ENCODE results near the gene RPUSD3.

The RPUSD3 gene

DNA sequence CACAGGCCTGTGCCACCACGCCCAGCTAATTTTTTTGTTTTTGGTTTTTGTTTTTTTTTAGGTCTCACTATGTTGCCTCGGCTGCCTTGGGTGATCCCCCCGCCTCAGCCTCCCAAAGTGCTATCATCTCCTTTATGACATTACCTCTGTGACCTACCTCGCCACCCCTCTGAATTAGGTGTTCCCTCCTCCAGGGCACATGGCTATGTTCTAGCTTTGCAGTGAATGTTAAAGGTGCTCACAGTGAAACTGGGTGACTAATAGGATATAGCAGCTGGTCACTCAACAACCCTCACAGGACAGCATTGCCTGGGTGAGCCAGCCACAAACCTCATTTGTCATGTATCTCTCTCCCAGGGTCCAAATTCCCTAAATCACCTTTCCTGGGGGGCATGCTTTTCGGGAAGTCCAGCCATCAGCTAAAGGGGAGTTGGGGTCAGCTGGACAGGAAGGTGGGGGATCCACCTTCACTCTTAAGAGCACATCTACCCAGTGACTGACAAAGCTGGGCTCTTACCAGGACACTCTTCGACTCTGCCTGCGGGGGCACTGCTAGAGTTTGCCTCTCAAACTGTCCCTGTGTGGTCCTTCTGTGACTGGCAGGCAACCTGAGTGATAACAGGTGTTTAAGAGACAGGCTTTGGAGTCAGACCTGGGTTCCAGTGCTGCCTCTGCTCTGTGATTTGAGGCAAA lies 35.3 kb downstream of the RPUSD3 start:
- DNase-seq (ENCODE audit: low read depth, low spot score): no peak
- H3K27ac ChIP-seq: peak overlapping the region; percentile 72

- H3K27ac ChIP-seq: peak overlapping the region; percentile 72
- DNase-seq (ENCODE audit: low read depth, low spot score): no peak
Observed at GRCh38 chr3:9807981-9808344, 35.8 kb downstream of the RPUSD3 start.

- peak overlapping the region; percentile 72 for H3K27ac ChIP-seq
- DNase-seq (ENCODE audit: low read depth, low spot score): no peak
Observed at GRCh38 chr3:9806688-9807589, 36.9 kb downstream of the RPUSD3 start.

GRCh38 chr3:9806137-9806536 lies 37.7 kb downstream of the RPUSD3 start:
- no peak overlapping the region for H3K27ac ChIP-seq
- DNase-seq (ENCODE audit: low read depth, low spot score): no peak

DNA sequence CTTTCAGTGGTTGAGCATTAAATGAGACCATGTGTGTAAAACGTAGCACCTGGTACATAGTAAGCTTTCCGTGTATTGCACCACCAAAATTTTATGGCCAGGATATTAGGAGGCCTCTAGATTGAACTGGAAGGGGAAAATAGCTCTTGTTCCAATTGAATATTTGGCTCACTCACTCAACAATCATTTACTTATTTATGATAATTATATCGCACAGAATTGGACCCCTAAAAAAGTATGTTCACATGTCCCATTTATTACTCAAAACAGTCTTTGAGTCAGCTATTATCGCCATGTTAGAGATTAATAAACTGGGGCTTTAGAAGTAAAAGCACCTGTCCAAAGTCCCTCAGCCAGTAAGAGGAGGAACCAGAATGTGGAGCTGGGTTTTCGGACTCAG lies 38.8 kb downstream of the RPUSD3 start:
- no peak overlapping the region for H3K27ac ChIP-seq
- no peak for DNase-seq (ENCODE audit: low read depth, low spot score)

- DNase-seq (ENCODE audit: low read depth, low spot score): no peak
- H3K27ac ChIP-seq: no peak overlapping the region
Observed at GRCh38 chr3:9803494-9803893, 40.3 kb downstream of the RPUSD3 start.

DNA sequence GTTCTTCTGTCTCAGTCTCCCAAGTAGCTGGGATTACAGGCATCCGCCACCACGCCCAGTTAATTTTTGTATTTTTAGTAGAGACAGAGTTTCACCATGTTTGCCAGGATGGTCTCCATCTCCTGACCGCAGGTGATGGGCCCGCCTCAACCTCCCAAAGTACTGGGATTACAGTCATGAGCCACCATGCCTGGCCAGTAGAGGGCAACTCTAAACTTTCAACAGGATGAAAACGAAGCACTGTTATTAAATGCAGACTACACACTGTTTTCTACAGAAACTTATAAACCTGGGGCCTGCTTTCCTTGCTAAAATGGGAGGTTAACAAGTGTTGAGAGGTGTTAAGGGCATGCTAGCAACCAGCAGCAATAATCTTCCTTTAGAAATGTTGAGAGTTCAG lies 43.3 kb downstream of the RPUSD3 start:
- H3K27ac ChIP-seq: no peak overlapping the region
- DNase-seq (ENCODE audit: low read depth, low spot score): no peak

- H3K27ac ChIP-seq: no peak overlapping the region
- no peak for DNase-seq (ENCODE audit: low read depth, low spot score)
Observed at GRCh38 chr3:9797196-9797945, 46.4 kb downstream of the RPUSD3 start.

GRCh38 chr3:9795207-9795606 lies 48.6 kb downstream of the RPUSD3 start:
- H3K27ac ChIP-seq: no peak overlapping the region
- no peak for DNase-seq (ENCODE audit: low read depth, low spot score)

DNA sequence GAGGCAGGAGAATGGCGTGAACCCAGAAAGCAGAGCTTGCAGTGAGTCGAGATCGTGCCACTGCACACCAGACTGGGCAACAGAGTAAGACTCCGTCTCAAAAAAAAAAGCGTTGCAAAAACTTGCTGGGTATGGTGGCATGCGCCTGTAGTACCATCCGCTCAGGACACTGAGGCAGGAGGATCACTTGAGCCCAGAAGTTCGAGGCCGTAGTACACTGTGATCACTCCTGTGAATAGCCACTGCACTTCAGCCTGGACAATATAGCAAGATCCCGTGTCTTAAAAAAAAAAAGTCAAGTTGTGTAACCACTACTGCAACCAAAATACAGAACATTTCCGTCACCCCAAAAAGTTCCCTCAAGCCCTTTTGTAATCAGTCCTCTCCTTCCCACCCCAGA lies 49.4 kb downstream of the RPUSD3 start:
- no peak for DNase-seq (ENCODE audit: low read depth, low spot score)
- no peak overlapping the region for H3K27ac ChIP-seq

GRCh38 chr3:9793161-9793781 lies 50.5 kb downstream of the RPUSD3 start:
- DNase-seq (ENCODE audit: low read depth, low spot score): no peak
- H3K27ac ChIP-seq: peak overlapping the region; percentile 86

- peak within 1 kb of the TSS; percentile 86 for H3K27ac ChIP-seq
- DNase-seq (ENCODE audit: low read depth, low spot score): peak; percentile 76
Observed at GRCh38 chr3:9792405-9793160, 51.2 kb downstream of the RPUSD3 start, which contains the start of the genes ARPC4 and TADA3. Gene ARPC4, plus strand, starts transcription at chr3:9793082. Its CDS starts 40 bp downstream, at chr3:9793122. Gene TADA3, minus strand, starts transcription at chr3:9792473. Its CDS starts 1,007 bp downstream, at chr3:9791466.

DNA sequence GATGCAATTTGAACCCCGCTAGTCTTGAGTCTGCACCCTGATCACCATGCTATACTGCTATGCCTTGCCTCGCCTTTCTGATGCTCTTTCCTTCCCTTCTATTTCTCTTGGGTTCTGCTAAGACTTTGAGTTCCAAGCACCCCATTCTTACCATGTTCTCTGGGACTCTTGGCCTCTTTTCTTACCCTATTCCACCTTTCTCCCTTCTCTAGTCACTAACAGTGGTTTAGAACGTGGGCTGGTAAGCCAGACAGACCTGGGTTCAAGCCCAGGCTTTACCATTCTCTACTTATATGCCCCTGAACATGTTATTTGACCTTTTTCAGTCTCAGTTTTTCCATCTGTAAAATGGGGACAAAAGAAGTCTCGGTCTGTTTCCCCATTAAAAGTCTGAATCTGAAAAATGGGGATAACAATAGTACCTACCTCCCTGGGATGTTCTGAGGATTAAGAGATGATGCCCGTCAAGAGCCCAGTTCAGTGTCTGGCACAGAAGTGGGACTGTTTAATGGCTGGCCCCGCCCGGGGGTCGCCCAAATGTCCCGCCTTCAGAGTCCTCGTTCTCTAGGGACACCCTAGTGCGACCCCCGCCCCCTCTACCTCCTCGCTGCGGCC lies 51.9 kb downstream of the RPUSD3 start:
- H3K27ac ChIP-seq: peak overlapping the region; percentile 86
- no peak for DNase-seq (ENCODE audit: low read depth, low spot score)

DNA sequence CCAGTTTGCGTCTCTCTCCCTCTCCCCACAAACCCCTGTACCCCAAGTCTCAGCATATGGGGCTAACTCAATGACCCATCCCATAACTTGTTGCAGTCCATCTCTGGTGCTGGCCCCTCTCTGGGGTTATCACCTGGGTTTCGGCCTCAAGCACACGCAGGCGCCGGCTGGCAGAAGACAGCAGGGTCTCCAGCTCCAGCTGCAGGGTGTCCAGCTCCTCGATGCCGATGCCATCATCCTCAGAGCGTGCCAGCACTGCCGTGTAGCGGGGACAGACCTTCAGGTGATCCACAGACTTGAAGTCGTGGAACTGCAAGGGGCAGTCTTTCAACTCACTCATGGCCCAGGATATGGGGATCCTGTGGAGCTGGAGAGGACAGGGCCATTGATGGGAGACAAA lies 52.7 kb downstream of the RPUSD3 start:
- H3K27ac ChIP-seq: peak overlapping the region; percentile 86

More for the DNA sequence above, 52.7 kb downstream of the RPUSD3 start:
- no peak for DNase-seq (ENCODE audit: low read depth, low spot score)

Data from epithelial cell of prostate (primary cell).